GM12865 (cell line): Measurements from ENCODE around the gene RBM48.
"Not testable (repeated sequence)": the region's sequence is repeated elsewhere in the genome, so short reads cannot be mapped to it uniquely, and the experiment has no call there.

Experiments
- DNase-seq: peaks from one replicate; pipeline ENCODE4 v3.0.0; 2010; ENCODE audit warnings: low read depth
- H3K4me3 ChIP-seq: 2 replicates; pipeline ENCODE4 v1.5.1; 2011; ENCODE audit warnings: mild to moderate bottlenecking, low read depth, low read length, control low read depth
- TF ChIP-seq, protein P1 (sequence below): IDR thresholded peaks from 2 replicates; pipeline ENCODE4 v1.5.1; 2011; ENCODE audit warnings: low read length, control low read depth, low read depth, inconsistent platforms; ENCODE audit not compliant: insufficient read depth; ENCODE audit errors: missing control alignments

Gene RBM48

DNA sequence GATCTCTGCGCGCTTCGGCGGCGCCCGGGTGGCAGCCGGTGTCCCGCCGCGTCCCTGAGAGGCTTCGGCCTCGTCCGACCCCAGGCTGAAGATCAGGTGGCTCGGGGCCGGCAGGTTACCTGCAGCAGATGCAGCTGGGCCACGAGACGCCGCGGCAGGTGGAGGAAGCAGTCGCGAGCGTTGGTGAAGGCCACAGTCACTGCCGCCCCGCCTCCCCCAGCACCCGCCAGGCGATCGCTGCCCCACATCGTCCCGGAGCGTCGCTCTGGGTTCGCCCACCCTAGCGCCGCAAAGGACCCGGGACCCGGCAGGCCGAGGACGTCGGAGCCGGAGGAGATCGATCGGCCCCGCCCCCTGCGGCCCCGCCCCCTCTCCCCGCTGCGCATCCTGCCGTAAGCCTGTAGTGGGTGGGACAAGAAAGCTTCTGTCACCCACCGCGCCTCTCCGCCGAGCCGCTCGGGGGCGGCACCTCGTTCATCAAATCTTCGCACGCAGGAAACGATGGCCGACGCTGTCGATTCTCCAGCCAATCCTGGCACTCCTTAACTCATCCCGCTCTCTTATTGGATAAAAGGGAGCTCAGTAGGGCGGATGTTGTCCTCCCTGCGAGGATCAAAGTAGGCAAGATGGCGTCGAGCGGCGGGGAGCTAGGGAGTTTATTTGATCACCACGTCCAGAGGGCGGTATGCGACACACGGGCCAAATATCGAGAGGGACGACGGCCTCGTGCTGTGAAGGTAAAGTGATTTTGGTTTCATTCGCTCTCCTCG lies at the start of gene RBM48, which contains the start of gene PEX1:
Gene RBM48, plus strand, starts transcription at position 608 of the 770 bp plus-strand sequence. Its CDS starts 19 bp downstream, at position 627.
Gene PEX1, minus strand, starts transcription at position 333 of the 770 bp plus-strand sequence. Its CDS starts 85 bp downstream, at position 248.
- peak within 1 kb of the TSS; percentile 91 for H3K4me3 ChIP-seq
- TF ChIP-seq, protein P1, sequence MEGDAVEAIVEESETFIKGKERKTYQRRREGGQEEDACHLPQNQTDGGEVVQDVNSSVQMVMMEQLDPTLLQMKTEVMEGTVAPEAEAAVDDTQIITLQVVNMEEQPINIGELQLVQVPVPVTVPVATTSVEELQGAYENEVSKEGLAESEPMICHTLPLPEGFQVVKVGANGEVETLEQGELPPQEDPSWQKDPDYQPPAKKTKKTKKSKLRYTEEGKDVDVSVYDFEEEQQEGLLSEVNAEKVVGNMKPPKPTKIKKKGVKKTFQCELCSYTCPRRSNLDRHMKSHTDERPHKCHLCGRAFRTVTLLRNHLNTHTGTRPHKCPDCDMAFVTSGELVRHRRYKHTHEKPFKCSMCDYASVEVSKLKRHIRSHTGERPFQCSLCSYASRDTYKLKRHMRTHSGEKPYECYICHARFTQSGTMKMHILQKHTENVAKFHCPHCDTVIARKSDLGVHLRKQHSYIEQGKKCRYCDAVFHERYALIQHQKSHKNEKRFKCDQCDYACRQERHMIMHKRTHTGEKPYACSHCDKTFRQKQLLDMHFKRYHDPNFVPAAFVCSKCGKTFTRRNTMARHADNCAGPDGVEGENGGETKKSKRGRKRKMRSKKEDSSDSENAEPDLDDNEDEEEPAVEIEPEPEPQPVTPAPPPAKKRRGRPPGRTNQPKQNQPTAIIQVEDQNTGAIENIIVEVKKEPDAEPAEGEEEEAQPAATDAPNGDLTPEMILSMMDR, result peak; percentile 16
- peak; percentile 99 for DNase-seq

- not testable (repeated sequence) for DNase-seq, H3K4me3 ChIP-seq
These were observed 49.4 kb upstream of the RBM48 start for GRCh38 chr7:92479146-92479545.

GRCh38 chr7:92483624-92484023 lies 45.0 kb upstream of the RBM48 start:
- DNase-seq, H3K4me3 ChIP-seq: not testable (repeated sequence)

- DNase-seq, H3K4me3 ChIP-seq: not testable (repeated sequence)
These were observed 44.4 kb upstream of the RBM48 start for GRCh38 chr7:92484226-92484625.

DNA sequence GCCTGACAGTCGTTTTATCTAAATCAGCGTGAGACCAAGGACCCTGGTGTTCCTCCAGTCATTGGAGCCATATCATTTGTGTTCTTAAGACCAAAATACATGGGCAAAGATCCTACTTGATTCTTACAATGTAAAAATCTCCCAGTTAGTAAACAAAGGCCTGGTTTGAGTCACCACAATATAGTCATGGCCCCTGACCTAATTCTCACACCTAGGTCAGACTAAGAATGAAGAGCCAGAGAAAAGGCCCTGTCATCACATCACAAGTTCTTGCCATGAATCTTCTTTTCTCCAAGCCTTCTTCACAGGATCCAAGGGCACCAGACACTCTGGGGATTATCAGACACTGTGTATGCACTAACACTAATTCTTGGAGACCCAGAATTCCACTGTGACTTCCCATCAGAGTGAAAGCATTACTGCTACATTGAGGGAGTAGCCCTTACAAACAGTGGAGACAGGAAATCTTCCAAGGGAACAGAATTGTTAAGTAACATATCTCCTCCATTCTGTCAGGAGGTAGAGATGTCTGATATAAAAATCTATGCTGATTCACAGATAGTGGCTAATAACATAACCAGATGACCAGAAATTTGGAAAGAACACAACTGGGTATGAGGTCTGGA lies 43.2 kb upstream of the RBM48 start:
- no peak overlapping the region for H3K4me3 ChIP-seq
- DNase-seq, result no peak
- TF ChIP-seq, protein P1, result no peak

DNA sequence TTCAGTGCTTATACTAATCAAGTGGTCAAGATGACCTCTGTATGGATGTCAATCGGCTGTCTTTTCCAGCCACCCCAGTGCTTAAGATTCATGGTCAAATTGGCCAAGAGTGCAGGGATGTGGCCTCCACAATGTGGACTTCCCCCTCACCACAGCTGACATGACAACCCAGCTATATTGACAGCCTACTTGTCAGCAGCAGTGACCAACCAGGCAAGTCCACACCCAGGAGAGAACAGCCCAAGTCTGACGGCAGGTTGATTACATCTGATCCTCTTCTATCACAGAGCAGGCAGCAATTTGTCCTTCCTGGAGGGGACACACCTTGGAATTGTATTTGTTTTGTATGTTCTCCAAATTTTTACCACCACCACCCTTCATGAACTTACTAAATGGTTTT lies 42.6 kb upstream of the RBM48 start:
- no peak for DNase-seq
- H3K4me3 ChIP-seq, result no peak overlapping the region
- TF ChIP-seq, protein P1, result no peak

DNA sequence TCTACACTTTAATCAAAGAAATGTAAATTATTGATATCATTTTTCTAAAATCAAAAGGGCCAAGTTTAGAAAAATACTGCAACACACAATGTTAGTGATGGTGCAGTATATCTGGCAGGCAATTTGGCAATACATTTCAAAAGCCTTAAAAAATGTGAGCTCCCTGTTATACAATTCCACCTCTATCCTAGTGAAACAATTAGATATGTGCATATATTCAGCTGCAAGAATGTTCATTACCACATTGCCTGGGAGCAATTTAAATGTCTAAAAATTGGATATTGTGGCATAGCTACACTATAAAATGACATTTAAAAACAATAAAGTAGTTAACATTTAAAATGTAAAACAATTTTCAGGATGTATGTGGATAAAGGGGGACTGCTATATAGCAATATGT lies 40.8 kb upstream of the RBM48 start:
- no peak for DNase-seq
- no peak overlapping the region for H3K4me3 ChIP-seq
- TF ChIP-seq, protein P1, result no peak

DNA sequence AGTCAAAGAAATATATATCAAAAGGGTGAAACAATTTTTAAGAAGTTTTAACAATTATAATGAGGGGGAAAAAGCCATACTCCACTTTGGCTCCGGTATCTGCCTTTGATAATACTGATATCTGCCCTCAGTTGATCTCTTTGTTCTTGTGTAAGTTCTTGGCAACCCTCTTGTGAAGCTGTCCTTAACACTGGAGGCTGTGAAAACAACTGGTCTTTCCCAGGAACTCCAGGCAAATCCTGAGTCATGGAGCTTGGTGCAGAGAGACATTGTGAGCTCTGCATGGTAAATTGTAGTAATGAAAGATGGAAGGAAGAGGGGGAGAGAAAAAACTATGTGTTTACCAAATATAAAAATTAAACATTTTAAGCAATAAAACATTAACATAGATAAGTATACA lies 39.0 kb upstream of the RBM48 start:
- H3K4me3 ChIP-seq, result no peak overlapping the region
- no peak for DNase-seq
- TF ChIP-seq, protein P1, result no peak
